A549 treated with Mapracorat at 1 μM for 4 hours (cell line): ENCODE measurements around the gene VSIG10L. TPM values are rescaled to one million over a fixed set of nuclear protein-coding genes. Genes with fewer than 3 reads are reported as not detected.

Experiments
- total RNA-seq: library from RNA; stranded (reverse); fragments of 200-300 nt; extraction: Qiagen RNA extraction; gene quantifications from 5 replicates; pipeline ENCODE4 v1.2.3, GENCODE V29; 2022

Gene VSIG10L
- 9.6 to 14.1 TPM (median 13.8 TPM) in 5 replicates for total RNA-seq

DNA sequence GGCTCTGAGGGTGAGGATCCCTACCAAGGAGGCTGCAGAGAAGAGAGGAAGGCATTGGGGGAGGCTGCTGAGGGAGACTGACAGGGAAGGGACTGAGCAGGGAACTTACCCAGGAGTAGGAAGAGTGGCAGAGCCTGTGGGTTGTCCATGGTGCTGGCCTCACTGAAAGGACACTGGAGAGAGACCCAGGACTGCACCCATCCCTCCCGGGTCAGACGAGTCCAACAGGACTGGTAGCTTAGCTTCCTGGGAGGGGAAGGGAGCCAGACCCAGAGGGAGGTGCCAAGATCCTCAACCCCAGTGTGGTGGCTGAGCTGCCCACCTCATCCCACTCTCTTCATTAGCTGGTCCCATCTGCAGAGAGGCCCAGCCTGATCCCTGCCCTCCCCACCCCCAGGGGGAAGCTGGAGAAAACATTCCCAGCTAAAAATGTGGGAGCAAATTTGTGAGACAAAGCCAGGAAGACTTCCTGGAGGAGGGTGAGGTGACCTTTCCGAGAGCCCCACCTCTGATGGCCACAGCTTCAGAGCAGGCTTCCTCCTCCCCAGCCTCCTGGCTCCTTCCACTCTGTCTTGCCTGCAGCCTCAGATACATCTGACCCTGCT, at the start of gene VSIG10L:
VSIG10L (minus strand) TSS at position 164 of the 605 bp plus-strand sequence; CDS start at position 149, 15 bp downstream.

GRCh38 chr19:51387924-51388389, 46.0 kb upstream of the VSIG10L start, which contains the start of gene LIM2:
Gene LIM2 (minus strand): TSS chr19:51387974. CDS start chr19:51387443, 531 bp downstream.

DNA sequence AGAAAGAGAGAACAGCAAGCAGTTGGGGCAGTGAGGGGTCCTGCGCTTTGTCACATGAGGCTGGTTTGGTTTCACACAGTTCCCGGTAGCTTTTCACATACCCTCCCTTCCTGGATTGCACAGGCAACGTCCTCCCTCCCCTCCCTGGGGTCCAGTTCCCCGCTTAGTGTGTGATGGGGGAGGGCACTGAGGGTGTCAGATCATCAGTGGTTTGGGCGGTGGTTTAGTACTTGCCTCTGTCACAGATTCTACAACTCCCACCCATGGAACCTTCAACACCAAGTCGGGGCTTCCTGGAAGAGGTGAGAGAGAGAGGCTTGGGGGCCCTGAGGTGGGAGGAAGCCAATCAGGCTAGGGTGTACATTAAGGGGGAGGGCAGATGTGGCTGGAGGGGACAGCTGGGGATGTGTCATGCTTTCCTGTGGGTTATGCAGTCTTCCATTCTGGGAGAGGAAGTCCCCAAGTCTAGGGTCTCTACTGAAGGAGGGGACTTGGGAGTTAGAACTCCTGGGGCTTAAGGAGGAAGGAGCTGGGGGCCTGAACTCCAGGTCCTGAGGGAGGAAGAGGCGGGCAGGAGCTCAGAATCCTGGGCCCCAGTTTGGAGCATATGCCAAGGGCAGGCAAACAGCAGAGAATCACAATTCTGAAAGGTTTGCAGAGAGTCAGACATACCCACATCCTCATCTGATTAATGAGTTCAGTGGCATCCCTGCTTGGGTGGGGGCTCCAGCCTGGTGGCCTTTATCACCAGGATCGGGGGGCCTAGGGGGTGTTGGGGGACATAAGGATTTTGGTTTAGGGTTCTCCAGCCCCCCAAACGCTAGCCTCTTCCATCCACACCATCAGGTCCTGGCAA, 30.9 kb upstream of the VSIG10L start, which contains the start of gene NKG7:
NKG7 (minus strand) TSS at position 6 of the 856 bp plus-strand sequence. CDS start 119 bp downstream, outside the sequence.

DNA sequence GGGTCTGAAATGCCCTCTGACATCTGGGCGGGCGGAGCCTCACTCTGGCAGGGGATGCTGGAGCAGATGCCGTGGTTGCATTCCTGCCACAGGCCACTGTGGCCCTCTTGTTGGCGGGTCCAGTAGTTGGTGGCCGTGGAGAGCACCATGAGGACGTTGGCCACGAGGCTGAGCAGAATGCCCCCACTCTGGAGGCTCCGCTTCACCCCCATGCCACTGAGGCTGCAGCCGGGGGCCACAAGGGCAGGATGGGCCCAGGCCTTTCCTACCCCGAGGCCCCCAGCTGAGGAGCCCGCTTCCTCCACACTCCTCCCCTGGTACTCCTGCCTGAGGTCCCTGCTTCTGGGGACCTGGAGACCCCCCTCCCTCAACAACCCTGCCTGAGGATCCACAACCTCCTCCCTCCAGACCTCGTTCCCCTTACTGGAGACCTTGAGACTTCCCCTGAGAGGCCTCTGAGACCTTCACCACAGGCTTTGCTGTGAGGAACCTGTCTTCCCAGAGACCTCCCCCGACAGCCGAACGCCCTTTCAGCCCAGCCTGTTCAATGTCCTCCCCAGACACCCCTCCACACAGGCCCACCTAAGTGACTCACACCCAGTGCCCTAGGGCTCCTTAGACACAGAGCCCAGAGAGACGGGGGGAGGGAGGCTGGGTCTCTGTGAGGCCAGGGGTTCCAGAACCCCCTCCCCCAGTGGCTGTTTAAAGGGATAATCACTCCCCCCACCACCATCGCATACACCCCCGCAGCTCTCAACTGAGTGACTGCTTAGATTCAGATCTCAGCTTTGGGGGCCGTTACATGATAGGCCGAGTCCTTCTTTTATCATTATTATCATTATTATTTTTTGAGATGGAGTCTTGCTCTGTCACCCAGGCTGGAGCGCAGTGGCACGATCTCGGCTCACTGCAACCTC, 26.7 kb upstream of the VSIG10L start, which contains the start of gene CLDND2:
CLDND2 (minus strand) TSS at position 638 of the 917 bp plus-strand sequence; CDS start at position 212, 426 bp downstream.

GRCh38 chr19:51365965-51366388, 24.0 kb upstream of the VSIG10L start, which contains the start of gene ETFB:
Gene ETFB (minus strand): TSS chr19:51366388. CDS start chr19:51366326, 62 bp downstream.

DNA sequence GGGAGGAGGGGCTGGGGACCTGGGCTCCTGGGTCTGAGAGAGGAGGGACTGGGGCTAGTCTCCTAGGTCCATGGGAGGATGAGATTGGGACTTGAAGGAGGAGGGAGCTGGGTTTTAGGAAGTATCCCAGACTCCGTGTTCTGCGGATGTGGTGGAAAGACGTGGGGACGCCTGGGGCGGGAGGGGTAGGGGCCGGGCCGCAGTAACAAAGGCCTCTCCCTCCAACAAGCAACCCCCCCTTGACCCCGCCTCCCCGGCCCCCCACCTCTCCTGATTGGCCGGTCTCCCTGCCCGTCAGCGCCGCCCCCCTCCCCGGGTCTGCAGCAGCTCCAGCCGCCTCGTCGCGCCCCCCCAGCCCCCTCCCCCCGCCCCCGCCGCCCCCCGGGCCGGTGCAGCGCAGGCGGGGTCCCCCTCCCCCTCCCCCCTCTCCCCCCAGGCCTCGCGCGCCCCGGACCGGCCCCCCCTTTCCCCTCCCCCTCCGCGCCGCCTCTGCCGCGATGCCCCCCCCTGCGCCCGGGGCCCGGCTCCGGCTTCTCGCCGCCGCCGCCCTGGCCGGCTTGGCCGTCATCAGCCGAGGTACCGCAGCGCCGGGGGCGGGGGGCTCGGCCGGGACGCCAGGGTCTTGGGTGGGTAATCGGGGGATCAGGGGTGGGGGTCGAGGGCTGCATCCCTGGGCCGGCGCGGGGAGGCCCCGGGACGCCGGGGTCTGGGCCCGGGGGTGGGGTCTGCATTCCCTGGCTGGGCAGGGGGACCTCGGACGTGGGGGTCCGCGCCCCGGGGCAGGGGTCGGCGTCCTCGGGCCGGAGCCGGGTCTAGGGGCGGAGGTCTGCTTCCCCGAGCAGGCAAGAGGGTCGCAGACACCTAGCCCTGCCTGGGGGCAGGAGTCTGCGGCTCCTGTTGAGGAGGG, 30.3 kb downstream of the VSIG10L start, which contains the start of gene IGLON5:
IGLON5 (plus strand) TSS at position 294 of the 907 bp plus-strand sequence; CDS start at position 498, 204 bp downstream.

Other genes starting within 250 kb of the VSIG10L start
- gene CTU1, start 233.7 kb downstream of the VSIG10L start, total RNA-seq, result 4.4 to 14.5 TPM (median 14.3 TPM) in 5 replicates
- 0.09 TPM in 1 of 5 replicates, not detected in the others for gene SIGLEC9, start 217.2 kb downstream of the VSIG10L start, total RNA-seq
- gene SIGLEC7, start 199.8 kb downstream of the VSIG10L start, total RNA-seq, result not detected in 5 replicates
- 0.15 TPM in 2 of 5 replicates, not detected in the others for gene CD33, start 117.1 kb downstream of the VSIG10L start, total RNA-seq
- gene SIGLECL1, start 91.1 kb downstream of the VSIG10L start, total RNA-seq, result not detected in 5 replicates
- gene IGLON5, start 30.5 kb downstream of the VSIG10L start, total RNA-seq, result 0.06 to 0.09 TPM (median 0.08 TPM) in 4 of 5 replicates, not detected in the other
- 227 to 265 TPM (median 239 TPM) in 5 replicates for gene ETFB, start 24.2 kb upstream of the VSIG10L start, total RNA-seq
- 4.6 to 14.2 TPM (median 13.0 TPM) in 5 replicates for gene CLDND2, start 26.9 kb upstream of the VSIG10L start, total RNA-seq
- not detected in 5 replicates for gene NKG7, start 30.5 kb upstream of the VSIG10L start, total RNA-seq
- gene LIM2, start 45.8 kb upstream of the VSIG10L start, total RNA-seq, result not detected in 5 replicates
- gene C19orf84, start 48.5 kb upstream of the VSIG10L start, total RNA-seq, result not detected in 5 replicates
- gene SIGLEC10, start 75.5 kb upstream of the VSIG10L start, total RNA-seq, result not detected in 5 replicates
- not detected in 5 replicates for gene SIGLEC8, start 116.3 kb upstream of the VSIG10L start, total RNA-seq
- gene CEACAM18, start 136.4 kb upstream of the VSIG10L start, total RNA-seq, result not detected in 5 replicates
- not detected in 5 replicates for gene SIGLEC12, start 159.7 kb upstream of the VSIG10L start, total RNA-seq
- gene SIGLEC6, start 189.5 kb upstream of the VSIG10L start, total RNA-seq, result not detected in 5 replicates
- gene ZNF175, start 229.1 kb upstream of the VSIG10L start, total RNA-seq, result 3.2 to 5.1 TPM (median 4.1 TPM) in 5 replicates